ENCODE data around the gene PISD.

The PISD gene

GRCh38 chr22:31618057-31618456 lies 44.0 kb downstream of the PISD start:
- no peak for TF ChIP-seq CTCF (IDR thresholded peaks at IDR 0.05; ENCODE audit: control insufficient read depth, extremely low read depth, insufficient read depth)
- no peak overlapping the region for H3K4me3 ChIP-seq (ENCODE audit: low read depth, low read length)
- DNase-seq (ENCODE audit: low read depth) = no peak

DNA sequence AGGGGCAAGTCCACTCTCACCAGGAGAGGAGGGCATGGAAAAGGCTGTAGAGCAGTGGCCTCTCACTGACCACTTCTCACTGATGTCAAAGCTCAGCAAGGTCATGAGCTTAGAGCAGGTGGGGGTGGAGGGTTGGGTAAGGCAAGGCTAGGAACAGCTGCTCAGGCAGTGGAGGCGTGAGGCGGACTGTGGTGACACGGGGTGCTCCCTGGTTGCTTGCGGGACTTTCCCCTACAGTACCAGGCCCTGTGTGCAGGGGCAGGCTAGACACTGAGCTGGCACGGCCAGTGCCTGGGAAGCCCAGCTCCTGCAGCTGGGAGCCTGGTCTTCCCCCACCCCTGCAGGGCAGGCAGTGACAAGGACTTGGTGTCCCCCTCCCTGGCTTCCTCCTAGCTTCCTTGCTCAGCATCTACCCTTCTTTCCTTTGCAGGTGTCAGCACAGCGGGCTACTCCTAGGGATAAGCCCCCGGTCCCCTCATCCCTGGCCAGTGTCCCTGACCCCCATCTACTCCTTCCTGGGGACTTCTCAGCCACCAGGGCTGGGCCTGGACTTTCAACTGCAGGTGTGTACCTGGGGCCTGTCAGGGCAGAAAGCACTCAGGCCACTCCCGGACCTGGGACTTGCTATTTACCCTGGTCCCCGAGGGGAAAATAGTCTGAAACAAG lies 45.6 kb downstream of the PISD start:
- no peak for DNase-seq (ENCODE audit: low read depth)
- H3K4me3 ChIP-seq (ENCODE audit: low read depth, low read length) = no peak overlapping the region
- TF ChIP-seq CTCF (IDR thresholded peaks at IDR 0.05; ENCODE audit: control insufficient read depth, extremely low read depth, insufficient read depth) = no peak

- H3K4me3 ChIP-seq (ENCODE audit: low read depth, low read length) = no peak overlapping the region
- no peak for DNase-seq (ENCODE audit: low read depth)
- TF ChIP-seq CTCF (IDR thresholded peaks at IDR 0.05; ENCODE audit: control insufficient read depth, extremely low read depth, insufficient read depth) = no peak
Observed at GRCh38 chr22:31615940-31616314, 46.1 kb downstream of the PISD start.

- no peak for TF ChIP-seq CTCF (IDR thresholded peaks at IDR 0.05; ENCODE audit: control insufficient read depth, extremely low read depth, insufficient read depth)
- no peak overlapping the region for H3K4me3 ChIP-seq (ENCODE audit: low read depth, low read length)
- DNase-seq (ENCODE audit: low read depth) = no peak
Observed at GRCh38 chr22:31615491-31615860, 46.5 kb downstream of the PISD start.

GRCh38 chr22:31614781-31615490 lies 47.1 kb downstream of the PISD start:
- no peak for TF ChIP-seq CTCF (IDR thresholded peaks at IDR 0.05; ENCODE audit: control insufficient read depth, extremely low read depth, insufficient read depth)
- no peak for DNase-seq (ENCODE audit: low read depth)
- H3K4me3 ChIP-seq (ENCODE audit: low read depth, low read length) = no peak overlapping the region

DNA sequence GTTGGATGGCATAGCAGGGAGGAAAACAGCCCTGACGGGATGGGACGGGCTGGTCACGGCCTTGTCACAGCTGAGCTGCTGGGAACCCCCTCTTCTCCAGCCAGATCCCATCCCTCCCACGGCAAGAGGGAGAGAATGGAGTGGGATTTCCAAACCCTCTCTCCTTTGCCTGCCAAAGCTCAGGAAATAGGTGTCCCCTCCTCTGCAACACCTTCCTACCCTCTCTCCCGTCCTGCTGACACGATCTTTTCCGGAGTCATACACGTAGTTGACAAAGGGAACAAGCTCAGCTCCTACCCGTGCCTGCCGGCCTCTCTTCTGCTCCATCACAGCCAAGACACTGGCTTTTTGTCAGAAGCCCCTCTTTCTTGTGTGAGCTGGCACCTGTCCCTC lies 48.1 kb downstream of the PISD start:
- TF ChIP-seq CTCF (IDR thresholded peaks at IDR 0.05; ENCODE audit: control insufficient read depth, extremely low read depth, insufficient read depth) = no peak
- H3K4me3 ChIP-seq (ENCODE audit: low read depth, low read length) = no peak overlapping the region
- no peak for DNase-seq (ENCODE audit: low read depth)

Measured in LNCaP clone FGC (cell line).